H1 (cell line): ENCODE data around the gene DARS1. TPM values are rescaled to one million over a fixed set of nuclear protein-coding genes. Genes with fewer than 3 reads are reported as not detected.

Source experiments
- BRCA1 ChIP-seq: IDR thresholded peaks from 2 replicates; pipeline ENCODE4 v1.6.1; 2012; ENCODE audit warnings: low read depth, low read length, improper control_type of control experiment
- CBX8 ChIP-seq: fragments of 300-800, 300-1000 bp; sonication (generic); IDR thresholded peaks from 2 replicates; pipeline ENCODE4 v1.7.1; 2016; ENCODE audit warnings: low read depth, low read length, borderline replicate concordance
- SAP30 ChIP-seq: fragments of 300-600 bp; sonication (generic); IDR thresholded peaks from 2 replicates; pipeline ENCODE4 v1.7.1; 2012; ENCODE audit warnings: low read length, moderate library complexity, mild to moderate bottlenecking, inconsistent platforms; ENCODE audit not compliant: insufficient read depth, insufficient replicate concordance
- SP4 ChIP-seq: IDR thresholded peaks from 2 replicates; pipeline ENCODE4 v1.6.1; 2012; ENCODE audit warnings: low read length, inconsistent platforms
- polyA plus RNA-seq, 7 experiments: library from polyadenylated mRNA; depleted of rRNA in 3 of 7; stranded (reverse) in 5 of 7; unstranded in 2 of 7; fragments of >200 nt in 5 of 7; fragments of 200-250 nt in 2 of 7; gene quantifications; 1 replicate in 5 of 7; 2 replicates in 1 of 7; 4 replicates in 1 of 7; pipeline versions ENCODE4 v1.2.1 to v1.2.3, GENCODE V29; 2011 to 2013; ENCODE audit warnings: missing spikeins in 2 of 7, mixed read lengths in 2 of 7
- total RNA-seq: library from RNA; stranded (reverse); fragmentation: NEBNext Ultra II Directional; extraction: Animal tissue kit (Norgen Biotek cat#: 25700); gene quantifications from 2 replicates; pipeline ENCODE4 v1.2.1, GENCODE V29; 2021

DARS1 gene
- total and polyA plus RNA-seq, 2 of the 8 experiments (the other 6 are each of a cell fraction or from before 2014, with no cell fraction given), result 61.7 to 85.9 TPM

DNA sequence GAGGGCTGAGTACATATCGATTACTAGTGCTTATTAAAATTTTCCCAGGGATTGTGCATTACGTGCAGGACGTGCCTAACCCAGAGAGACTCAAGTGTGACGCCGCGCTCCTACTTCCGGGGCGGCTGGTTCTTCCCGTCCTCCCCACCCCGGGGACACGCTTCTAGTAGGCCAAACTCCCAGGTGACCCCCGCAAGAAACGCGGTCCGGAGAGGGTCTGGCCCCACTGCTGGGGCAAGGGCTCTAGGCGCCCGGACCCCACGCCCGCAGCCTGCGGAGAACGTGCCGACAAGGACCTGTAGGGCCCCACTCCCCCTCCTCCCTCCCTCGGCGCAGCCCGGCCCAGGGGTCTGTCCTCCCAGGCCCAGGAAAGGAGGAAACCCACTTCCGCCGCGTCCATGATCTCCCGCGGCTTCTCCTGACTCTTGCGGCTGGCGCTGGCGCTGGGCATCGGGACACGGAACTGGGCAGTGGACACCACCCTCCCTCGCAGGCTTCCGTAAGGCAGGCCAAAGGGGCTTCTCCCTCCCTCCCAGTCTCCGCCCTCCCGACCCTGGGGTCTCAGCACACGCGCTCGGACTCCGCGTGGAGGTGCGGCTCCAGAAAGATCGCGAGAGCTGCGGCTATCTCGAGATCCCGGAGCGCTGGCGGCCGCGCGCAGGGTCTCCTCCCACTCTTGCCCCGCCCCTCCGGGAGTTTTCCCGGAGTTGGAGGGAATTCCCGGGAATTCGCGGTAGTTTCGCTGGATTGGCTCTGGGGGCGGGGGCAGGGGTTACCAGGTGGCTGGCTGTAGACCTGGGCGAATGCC, at the start of gene DARS1 (continued):
- no peak for TF ChIP-seq SAP30
- no peak for TF ChIP-seq CBX8
- no peak for TF ChIP-seq SP4
- peak; percentile 97 for TF ChIP-seq BRCA1
